Measurements from ENCODE around the gene ARSB.

DNA sequence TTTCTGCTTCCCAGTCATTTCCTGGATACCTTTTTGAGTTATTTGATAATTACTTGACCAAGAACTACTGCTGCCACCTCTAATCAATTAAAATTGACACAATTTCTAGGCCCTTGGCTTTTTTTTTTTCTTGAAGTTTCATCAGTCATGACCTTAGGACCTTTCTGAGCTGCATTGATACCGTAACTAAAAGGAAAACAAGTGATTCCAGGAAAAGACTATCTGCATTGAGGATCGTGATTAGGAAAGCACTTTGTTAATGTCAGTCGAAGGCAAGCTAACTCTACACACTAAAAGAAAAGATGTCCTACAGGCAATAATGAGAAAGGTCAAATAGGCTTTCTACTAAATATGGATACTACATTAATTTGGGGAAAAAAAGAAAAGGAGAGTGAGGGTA is 69.9 kb downstream of the ARSB start:
- TF ChIP-seq, protein P1, sequence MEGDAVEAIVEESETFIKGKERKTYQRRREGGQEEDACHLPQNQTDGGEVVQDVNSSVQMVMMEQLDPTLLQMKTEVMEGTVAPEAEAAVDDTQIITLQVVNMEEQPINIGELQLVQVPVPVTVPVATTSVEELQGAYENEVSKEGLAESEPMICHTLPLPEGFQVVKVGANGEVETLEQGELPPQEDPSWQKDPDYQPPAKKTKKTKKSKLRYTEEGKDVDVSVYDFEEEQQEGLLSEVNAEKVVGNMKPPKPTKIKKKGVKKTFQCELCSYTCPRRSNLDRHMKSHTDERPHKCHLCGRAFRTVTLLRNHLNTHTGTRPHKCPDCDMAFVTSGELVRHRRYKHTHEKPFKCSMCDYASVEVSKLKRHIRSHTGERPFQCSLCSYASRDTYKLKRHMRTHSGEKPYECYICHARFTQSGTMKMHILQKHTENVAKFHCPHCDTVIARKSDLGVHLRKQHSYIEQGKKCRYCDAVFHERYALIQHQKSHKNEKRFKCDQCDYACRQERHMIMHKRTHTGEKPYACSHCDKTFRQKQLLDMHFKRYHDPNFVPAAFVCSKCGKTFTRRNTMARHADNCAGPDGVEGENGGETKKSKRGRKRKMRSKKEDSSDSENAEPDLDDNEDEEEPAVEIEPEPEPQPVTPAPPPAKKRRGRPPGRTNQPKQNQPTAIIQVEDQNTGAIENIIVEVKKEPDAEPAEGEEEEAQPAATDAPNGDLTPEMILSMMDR (IDR thresholded peaks at IDR 0.05), result no peak
- no peak for TF ChIP-seq POLR2A (IDR thresholded peaks at IDR 0.05)
